NCI-H226 (cell line): ENCODE measurements around the gene ING3.
"Not testable (repeated sequence)": the region's sequence is repeated elsewhere in the genome, so short reads cannot be mapped to it uniquely, and the experiment has no call there.

Experiments used
- DNase-seq: peaks from one replicate; pipeline ENCODE4 v3.0.0-alpha.2; 2015

The ING3 gene

DNA sequence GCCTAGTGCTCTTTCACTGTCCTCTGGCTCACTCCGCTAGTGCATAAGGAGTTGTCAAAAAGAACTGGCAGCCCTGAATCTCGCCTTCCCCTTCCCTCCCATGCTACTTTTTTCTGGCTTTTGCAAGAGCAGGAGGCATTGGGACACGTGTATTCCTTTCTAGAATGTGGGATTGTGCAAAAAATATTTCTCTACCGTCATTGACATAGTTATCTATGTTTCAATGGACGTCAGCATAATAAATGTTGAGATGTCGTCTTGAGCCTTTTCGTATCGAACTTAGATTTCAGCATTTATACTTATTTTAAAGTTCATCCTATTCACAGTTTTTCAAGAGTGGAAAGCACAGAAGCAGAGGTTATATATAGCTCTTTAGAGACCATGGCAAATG lies 727 bp downstream of the ING3 start:
- DNase-seq = no peak

DNA sequence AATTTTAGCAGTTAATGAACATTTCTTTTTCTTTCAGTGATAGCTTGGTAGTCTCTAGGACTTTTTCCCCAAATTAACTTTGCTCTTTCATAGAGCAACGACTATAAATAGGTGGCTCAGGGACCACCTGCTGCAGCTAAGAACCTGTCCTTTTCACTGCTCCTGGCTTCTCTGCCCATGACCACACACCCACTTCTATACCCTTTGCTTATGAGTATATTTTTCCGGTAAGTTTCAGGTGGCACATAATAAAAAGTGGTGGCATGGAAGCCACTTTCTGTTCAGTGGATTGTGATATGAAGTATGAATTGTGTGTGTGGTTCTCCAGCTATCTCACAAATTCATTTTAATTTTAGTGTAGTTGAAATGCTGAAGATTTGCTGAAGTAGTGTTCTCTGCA lies 1.2 kb downstream of the ING3 start:
- no peak for DNase-seq

DNA sequence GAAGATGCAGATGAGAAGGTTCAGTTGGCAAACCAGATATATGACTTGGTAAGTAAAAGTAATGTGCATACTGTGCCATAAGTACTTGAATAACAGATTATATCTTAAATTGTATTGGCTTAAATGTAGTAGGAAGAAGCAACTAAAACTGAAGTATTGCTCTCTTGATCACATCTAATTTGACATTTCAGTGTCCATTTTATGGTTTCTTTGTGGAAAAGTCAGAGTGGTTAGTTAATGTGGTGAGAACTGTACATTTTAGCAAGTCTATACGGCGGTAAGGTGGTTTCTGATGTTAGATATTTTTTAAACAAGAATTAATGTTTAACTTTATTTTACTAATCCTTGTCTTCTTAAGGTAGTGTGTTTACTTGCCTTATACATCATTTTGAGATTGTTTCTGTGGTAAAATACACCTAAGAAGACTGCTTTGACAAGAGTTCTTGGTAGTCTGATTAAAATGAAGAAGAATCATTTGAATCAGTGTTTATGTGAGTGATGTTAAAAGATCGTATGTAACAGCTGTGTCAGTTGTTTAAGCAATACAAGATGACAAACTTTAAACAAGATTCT lies 5.1 kb downstream of the ING3 start:
- no peak for DNase-seq

DNA sequence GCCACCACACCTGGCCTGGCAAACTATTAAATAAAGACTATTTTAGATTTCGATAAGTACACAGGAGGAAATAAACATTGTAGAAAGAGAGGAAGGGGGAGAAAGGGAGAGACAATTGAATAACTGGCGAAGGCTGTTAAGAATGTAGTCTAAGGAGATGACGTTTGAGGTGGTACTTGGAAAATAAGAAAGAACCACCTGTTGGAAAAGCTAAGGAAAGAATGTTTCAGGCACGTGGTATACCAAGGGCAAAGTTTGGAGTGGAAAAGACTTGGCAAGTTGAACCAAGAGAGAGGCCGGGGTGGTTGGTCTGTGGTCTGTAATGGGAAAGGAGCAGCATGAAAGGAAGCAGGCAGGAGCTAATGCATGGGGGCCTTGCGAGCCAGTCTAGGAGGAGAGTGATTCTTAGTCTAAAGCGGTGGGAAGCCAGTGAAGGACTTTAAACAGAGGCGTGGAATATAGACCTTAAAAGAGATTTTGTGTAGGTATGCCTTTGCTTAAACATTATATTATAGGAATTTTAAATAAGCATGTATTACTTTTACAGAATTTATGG lies 9.4 kb downstream of the ING3 start:
- DNase-seq = no peak

DNA sequence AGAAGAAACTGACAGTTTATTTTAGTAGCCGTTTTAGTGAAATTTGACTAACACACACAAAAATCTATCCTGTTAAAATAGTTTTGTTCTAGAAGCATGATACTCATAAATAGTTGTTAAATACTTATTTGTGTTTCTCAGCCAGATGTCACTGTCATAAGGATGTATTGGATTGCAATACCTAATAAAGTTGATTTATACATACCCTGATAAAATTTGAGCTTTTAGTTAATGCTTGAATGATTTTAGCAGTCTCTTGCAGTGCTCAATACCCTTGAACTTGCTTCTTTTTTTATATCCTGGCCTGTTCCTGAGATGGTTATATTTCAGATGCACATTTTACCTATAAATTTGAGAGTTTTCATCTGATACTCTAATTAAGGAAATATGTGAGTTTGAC lies 10.1 kb downstream of the ING3 start:
- DNase-seq = no peak

DNA sequence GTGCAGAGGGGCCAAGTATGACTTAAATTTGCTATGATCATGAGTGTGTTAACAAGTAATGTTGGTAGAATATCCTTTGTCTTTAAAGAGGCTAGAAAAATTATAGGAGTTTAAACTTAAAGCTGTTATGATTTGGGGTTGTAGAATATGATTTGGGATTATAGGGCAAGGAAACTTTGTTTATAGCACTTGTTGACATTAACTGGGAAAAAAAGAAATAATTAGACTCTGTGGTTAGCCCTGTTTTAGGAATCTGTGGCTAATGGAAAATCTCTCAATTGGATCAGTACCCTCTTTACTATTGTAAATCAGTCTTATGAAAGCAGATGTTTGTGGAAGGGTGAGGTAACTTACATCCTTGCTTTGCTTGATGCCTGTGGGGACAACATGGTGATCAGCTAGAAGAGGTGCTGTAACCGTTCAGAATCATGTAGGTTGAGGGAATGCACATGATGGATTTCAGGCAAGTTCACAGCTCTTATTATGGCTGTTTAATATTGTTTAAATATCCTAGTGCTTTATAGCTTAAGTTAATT lies 11.1 kb downstream of the ING3 start:
- DNase-seq = no peak

DNA sequence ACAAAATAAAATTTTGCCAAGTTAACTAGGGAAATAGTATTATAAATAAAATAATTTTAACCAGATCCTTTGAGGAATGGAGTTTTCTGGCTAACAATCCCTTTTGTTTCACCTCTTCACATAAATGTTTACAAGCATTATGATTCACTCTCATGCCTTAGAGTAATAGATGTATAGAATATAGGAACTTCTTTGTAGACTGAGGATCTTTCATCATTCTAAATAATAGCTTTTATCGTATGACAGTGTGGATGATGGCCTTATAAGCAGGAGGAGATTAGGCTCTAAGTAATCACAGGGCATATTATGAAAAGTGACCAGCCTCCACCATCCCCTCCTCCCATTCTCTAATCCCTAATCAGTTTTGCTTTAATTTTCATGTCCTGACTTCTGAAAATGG lies 13.5 kb downstream of the ING3 start:
- DNase-seq = no peak

DNA sequence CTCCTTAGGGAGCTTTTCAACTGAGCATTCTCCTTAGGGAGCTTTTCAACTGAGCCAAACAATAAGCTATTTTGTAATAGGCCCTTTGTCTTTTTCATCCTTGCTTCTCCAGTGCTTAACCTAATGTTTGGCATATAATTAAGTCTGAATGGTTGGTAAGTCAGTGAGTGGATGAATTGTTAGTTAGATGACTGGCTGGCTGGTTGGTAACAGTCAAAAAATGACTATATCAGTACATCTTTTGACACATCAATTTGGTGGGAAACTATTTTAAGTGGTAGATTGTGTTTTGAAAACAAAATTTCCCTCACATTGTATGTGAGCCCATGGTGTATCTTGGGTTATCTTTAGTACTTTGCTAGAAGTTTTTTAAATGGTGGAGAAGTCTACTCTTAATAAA lies 16.4 kb downstream of the ING3 start:
- DNase-seq = no peak

DNA sequence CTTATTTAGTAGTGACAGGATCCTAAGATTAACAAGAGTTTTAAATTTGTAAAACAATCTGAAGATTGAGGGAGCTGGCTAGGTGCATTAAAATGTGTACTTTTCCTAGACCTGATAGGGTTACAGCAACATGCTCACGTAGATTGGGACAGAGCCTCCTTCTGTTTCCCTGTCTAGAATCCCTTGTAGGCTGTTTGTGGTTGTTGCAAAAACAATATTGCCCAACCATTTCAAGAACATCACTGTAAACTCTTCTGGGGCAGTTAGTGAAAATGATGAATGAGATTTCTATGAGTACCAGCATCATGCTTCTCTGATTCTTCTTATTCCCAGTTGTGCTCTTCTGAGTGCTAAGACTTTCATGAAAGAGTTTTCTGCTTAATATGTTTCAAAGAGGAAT lies 23.3 kb downstream of the ING3 start:
- no peak for DNase-seq

DNA sequence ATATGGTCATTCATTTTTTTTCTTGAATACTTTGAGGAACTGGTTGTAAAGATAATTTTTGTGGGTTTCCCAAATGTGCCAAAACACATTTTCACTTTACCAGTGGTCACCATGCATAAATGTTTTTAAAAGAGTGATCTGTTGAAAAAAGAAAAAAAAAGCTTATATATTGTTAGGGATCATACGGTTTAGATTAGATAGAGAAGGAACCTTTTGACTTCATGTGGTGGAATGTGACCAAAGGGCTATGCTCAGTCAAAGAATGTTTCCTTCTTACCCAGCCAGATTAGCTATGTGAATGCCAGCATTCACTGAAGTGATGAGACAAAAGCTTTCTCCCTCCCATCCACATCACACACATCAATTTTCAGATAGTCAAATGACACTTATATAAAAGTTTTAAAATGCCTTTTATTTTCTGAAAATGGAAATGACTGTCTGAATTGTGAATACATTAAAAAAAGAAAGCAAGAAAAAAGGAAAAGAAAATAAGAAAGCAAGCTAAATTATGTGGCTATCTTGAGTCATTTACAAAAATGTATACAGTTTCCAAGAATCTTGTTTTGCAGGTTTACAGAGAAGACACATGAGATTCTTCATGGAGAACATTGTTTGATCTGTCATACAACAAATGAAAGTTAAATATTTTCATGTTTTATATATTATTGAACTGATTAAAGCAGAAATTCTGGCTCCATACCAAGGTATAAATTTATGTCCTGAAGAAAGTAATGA lies 29.4 kb downstream of the ING3 start:
- no peak for DNase-seq

DNA sequence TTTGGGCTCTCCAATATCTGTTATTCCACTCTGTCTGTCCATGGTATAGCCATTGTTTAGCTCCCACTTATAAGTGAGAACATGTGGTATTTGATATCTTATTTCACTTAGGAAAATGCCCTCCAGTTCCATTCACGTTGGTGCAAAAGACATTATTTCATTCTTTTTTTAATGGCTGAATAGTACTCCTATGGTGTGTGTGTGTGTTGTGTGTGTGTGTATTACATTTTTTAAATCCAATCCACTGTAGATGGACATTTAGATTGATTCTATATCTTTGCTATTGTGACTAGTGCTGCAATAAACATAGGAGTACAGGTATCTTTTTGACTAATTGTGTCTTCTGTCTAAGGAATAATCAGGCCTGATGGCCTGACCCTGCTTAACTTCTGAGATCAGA lies 30.5 kb downstream of the ING3 start:
- no peak for DNase-seq

DNA sequence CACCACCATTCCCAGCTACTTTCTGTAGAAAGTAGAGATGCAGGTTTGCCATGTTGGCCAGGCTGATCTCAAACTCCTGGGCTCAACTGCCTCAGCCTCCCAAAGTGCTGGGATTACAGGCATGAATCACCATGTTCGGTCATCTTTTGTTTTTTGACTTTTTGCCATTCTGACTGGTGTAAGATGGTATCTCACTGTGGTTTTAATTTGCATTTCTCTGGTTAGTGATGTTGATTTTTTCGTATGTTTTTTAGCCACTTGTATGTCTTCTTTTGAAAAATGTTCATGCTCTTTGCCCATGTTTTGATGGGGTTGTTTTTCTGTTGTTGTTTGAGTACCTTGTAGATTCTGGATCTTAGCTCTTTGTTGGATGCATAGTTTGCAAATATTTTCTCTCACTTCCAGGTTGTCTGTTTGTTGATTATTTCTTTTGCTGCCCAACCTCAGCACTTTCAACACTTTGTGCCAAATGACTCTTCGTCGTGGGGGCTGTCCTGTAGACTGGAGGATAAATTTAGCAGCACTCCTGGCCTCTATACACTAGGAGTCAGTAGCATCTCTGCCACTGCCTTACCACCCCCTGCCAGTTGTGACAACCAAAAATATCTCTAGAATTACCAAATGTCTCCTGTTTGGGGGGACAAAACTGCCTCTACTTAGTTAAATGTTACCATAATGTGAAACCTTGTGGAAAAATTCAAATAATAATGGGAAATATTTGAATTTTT lies 31.5 kb downstream of the ING3 start:
- peak; percentile 22 for DNase-seq

DNA sequence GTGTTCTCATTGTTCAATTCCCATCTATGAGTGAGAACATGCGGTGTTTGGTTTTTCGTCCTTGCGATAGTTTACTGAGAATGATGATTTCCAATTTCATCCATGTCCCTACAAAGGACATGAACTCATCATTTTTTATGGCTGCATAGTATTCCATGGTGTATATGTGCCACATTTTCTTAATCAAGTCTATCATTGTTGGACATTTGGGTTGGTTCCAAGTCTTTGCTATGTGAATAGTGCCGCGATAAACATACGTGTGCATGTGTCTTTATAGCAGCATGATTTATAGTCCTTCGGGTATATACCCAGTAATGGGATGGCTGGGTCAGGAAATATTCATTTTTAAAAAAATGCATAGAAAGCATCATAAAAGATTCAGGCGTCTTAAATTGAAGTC lies 33.0 kb downstream of the ING3 start:
- DNase-seq = not testable (repeated sequence)

DNA sequence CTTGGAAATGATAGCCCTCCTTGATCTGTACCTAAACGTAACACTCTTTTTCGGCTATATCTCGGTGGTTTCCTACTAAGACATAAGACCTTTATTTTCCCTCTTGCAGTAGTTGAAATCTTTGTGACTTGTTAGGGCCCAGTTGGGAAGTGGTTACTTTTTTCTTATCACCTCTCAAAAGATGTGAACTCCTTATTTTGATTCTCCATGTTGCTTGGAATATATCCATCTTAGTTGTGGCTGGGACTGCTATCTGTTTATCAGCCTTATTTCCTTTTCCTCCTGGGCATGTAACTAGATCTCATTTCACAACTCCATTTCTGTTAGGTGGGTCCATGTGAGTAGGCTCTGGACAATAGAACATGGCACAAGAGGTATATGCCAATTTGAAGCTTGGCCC lies 33.8 kb downstream of the ING3 start:
- peak; percentile 26 for DNase-seq

DNA sequence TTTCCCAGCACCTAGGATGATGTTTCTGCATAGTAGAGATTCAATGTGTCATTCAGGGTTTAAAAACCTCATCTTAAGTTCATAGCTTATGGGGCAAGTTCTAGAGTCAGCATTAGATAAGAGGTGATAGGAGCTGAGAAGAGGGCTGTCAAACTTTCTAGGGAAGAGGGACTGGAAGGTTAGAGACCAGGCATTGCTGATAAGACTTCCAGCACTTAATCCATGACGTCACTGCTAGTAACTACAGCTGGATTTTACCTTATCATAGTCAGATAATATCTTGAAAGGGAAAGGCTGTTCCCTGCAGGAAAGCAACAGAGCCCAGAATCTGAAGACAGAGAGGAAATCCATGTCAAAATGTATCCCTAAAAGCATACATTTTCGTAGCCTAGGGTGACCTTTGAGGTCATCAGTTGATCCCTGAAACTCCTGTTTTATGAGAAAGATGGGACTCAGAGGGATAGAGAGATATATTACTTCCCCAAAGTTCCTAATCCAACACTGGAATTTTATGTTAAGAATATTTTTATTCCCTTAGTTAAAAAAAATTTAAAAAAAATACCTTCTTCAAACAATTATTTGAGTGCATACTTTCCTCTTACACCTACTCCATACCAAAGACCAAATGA lies 34.7 kb downstream of the ING3 start:
- DNase-seq = peak; percentile 81

DNA sequence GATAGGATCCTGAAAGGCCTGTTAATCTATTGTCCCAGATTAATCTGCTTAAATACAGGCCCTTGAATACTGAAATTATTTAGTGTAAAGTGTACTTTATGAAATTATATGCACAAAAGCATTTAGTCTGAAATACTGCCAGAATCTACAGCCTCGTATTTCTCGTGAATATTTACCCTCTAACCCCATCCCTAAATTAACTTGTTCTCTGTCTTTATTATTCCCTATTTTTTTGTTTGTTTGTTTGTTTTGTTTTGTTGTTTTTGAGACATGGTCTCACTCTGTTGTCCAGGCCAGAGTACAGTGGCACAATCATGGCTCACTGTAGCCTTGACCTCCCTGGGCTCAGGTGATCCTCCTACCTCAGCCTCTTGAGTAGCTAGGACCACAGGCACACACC lies 35.3 kb downstream of the ING3 start:
- DNase-seq = no peak

DNA sequence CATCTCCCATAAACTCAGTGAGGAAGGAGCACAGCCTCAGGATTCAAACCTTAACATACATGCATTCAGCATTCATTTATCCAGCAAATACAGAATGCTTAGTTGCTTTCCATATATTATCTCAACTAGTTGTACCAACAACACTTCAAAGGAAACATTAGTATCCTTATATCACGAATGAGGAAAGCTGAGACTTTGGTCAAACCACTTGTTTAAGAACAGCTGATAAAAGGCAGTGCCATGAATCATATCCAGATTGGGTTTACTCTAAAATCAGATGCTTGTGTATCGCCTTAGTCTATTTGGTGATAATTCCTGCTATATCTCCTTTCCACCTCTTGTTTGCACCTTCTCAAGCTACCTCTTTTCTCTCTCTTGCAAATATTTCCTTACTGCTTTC lies 36.1 kb downstream of the ING3 start:
- DNase-seq = no peak

DNA sequence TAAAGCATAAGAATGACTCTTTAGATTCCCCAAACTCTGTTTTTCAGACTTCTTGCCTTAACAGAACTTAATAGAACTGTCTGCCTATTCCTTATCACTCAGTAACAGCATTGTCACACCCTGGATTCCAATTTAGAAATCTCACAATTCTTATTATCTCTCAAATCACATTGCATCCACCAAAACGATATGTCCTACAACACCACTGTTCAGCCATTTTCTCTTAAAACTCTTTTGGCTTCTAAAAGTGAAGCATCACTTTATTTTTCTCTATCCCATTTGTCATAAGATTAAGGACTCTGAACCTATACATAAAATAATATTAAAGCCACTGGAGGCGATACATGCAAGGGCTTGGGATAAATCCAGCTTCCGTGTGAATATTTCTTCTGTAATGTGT lies 36.7 kb downstream of the ING3 start:
- no peak for DNase-seq

DNA sequence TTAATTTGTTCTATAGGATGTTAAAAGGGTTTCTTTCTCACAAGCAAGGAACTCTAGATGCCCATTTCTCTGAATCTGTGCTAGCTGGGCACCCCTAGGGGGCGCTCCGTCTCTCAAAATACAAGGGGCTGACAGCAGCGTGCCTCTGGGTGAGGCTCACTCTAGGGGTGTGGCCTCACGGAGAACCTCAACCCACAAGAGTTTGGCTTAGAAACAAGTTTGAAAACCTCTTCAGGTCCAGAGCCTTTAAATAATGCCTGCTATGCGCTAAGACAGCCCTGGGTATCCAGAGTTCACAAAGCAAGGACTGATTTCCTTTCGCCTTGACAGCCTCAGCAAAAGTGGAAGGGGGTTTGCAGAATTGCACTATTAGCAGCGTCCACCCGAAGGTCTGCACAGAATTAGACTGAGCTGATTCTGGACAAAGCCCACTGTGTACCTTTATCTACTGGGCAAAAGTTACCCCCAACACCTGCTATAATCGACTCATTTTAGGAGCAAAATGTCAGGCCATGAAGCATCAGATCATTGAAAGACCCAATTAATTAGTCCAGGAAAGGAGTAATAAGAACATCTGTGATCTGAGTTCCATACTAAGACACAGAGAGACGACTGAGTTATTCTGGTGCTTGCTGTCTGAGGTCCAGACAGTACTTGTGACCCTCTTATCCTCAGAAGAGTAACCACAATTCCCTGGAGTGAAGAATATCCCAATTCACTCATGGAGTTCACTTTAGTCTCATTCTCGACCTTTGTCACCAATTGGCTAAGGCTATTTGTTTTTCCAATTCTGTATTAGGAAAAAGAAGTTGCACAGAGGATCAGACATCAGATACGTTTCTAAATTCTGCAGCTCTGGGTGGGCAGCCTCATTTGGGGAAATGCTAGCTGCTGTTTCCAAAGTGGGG lies 37.4 kb downstream of the ING3 start:
- peak; percentile 83 for DNase-seq

DNA sequence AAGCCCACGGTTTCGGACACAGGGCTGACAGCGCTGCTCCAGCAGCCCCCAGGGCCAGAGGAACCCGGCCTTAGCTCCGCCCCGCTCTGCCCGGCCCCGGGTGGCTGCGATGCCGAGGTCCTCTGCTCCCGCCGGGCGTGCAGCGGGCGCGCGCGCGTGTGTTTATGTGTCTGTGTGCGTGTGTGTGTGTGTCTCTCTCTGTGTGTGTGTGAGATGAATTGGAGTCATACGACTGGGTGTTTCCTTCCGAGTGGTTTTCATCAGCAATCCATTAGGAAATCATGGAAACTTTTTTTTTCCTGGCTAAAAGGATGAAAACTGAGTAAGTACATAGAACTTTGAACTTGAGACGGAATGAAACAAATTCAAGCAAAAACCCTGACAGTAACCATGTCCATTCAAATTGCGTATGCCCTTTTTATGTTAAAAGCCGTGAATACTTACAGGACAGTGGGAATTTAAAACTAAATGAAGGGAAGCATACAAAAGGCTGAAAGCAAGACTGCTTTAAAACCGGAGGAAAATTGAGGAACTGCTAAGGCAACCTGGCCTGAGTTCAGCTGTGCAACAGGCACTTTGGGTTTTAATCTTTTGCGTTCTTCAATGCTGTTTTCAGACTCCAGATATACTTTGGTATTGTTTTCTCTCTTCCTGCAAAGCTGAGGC lies 38.1 kb downstream of the ING3 start, which contains the start of gene CPED1:
CPED1 (plus strand) TSS at position 121 of the 666 bp plus-strand sequence. CDS start 911 bp downstream, outside the sequence.
- peak; percentile 34 for DNase-seq
